COR-L47 (cell line): ENCODE data around the gene FBN1.

ENCODE experiments used
- DNase-seq: peaks from one replicate; lab custom pipeline; 2025; lab: John Stamatoyannopoulos, UW

FBN1 gene

DNA sequence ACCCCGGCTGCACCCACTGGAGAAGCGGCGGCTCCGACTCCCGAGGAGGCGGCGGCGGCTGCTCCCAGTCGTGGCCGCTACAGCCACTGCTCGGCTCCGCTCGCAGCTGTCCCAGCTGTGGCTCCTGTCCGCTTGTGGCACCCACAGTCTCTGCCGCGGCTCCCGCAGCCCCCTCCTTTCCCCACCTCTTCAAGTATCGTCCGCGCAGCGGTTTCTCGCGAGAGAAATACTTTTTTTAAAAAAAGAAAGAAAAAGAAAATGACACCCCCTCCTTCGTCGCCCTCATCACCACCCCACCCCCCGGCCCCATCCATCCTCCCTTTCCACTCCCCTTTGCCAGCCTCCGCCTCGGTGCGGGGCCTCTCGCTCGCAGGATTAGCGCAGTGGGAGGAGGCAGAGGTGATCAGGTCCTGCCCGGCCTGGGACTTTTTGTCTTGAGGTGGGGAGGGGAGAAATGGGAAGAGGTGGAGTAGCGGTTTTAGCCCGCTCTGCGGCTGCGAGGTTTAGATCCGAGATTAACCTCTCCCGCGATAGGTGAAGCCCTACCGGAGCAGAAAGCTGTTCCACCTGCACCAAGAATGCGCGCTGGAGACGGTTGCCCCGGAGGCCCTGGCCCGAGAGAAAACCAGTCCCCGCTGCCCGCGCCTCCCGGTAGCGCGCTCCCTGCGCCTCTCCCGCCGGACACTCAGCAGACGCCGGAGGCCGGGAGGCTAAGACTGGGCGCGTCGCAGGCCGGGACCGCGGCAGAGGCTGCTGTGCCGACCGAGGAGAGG lies at the start of gene FBN1:
Gene FBN1 (minus strand): TSS at position 152 of the 773 bp plus-strand sequence. CDS start 940 bp downstream, outside the sequence.
- DNase-seq: no peak

DNA sequence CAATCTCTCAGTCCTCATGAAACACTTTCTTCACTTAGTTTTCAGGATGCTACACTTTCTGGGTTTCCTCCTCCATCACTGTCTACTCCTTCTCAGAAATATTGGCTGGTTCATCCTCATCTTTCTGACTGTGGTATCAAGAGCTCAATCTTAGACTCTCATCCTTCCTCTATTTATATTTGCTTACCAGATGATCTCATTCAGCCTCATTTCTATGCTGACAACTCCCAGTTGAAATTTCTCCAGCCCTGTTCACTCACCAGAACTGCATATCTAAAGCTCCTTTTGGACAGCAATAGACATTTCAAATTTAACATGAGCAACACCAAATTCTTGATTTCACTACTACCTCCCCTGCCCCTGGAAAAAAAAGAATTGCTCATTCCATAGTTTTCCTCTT lies 48.0 kb upstream of the FBN1 start:
- DNase-seq: no peak

DNA sequence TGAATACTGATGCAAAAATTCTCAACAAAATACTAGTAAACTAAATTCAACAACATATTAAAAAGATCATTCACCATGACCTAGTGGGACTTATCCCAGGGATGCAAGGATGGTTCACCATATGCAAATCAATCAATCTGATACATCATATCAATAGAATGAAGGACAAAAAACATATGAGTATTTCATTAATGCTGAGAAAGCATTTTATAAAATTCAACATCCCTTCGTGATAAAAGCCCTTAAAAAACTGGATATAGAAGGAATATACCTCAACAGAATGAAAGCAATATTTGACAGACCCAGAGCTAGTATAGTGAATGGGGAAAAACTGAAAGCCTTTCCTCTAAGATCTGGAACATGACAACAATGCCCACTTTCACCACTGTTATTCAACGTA lies 43.0 kb upstream of the FBN1 start:
- DNase-seq: no peak

DNA sequence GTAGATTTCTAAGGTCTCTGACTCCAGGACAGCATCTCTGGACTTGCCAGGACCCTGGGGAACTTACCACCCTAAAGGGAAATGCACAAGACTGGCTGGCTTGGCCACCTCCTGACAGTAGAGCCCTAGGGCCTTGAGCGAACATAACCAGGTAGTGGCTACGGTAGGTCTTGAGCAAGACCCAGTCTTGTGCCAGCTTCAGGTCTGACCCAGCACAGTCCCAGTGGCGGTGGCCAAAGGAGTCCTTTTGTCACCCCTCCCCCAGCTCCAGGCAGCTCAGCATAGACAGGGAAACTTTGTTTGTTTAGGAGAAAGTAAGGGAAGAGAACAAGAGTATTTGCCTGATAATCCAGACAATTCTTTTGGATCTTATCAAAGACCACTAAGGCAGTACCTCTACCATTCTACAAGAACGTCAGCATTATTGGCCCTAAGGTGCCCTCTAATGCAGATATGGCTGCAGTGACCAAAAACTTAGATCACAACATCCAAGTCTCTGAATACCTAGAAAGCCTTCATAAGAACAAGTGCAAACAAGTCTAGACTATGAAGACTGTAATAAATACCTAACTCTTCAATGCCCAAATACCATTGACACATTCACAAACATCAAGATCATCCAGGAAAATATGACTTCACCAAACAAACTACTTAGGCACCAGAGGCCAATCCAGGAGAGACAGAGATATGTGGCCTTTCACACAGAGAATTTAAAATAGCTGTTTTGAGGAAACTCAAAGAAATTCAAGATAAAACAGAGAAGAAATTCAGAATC lies 38.7 kb upstream of the FBN1 start:
- no peak for DNase-seq

DNA sequence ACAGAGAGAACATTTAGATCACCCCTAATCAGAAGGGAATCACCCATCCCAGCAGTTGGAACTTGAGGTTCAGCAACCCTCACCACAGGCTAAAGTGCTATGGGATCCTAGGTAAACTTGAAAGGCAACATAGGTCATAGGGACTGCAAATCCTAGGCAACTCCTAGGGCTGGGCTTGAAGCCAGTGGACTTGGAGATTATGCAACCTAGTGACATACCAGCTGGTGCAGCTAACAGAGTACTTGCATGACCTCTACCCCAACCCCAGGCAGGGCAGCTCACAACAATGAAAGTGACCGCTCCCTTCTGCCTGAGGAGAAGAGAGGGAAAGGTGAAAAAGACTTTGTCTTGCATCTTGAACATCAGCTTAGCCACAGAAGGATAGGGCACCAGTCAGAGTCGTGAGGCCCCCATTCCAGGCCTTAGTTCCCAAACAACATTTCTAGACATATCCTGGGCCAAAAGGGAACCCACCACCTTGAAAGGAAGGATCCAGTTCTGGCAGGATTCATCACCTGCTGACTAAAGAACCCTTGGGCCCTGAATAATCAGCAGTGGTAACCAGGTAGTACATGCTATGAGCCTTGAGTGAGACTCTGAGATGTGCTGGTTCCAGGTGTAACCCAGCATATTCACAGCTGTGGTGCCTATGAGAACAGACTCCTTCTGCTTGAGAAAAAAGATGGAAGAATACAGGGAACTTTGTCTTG lies 37.6 kb upstream of the FBN1 start:
- no peak for DNase-seq

DNA sequence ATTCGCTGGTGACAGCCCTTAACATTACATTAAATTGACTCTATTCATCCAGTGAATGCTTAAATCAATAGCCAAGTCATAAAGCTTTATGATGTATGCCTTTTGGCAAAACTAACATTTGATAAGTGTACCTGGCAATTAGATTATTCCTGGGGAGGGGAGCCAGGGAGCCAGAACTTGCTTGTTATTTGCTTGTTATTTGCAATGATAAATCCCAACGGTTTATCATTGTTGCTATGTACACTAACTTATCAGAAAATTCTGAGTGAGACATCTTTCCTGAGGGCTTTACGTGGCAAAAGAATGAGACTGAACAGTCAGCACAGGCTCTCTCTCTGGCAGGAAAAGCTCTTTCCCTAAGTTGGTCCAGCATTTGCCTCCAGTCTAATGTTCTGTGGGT lies 35.8 kb upstream of the FBN1 start:
- DNase-seq: peak; percentile 7

DNA sequence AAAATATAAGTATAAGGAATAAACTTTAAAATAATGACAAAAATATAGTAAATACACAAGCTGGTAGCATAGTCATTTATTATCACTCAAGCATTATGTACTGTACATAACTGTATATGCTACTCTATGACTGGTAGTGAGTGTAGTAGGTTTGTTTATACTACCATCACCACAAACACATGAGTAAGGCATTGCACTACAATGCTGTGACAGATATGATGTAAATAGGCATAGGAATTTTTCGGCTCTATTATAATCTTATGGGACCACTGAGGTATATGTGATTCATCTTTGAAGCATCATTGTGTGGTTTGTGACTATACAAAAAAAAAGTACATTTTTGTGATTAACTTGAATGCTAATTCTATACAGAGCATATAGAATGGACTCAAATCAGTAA lies 35.3 kb upstream of the FBN1 start:
- DNase-seq: no peak

DNA sequence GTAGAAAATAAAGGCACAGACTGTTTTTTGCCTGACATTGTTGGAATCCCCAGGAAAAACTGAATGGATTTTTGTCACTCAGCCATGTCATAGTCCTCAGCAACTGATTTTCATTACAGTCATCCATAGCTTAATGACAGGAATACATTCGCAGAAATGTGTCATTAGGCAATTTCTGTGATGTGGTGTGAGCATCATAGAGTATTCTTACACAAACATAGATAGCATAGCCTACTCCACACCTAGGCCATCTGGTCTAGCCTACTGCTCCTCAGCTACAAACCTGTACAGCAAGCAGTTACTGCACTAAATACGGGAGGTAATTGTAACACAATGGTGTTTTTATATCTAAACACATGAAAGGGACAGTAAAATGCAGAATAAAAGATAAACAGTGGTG lies 34.4 kb upstream of the FBN1 start:
- DNase-seq: no peak

DNA sequence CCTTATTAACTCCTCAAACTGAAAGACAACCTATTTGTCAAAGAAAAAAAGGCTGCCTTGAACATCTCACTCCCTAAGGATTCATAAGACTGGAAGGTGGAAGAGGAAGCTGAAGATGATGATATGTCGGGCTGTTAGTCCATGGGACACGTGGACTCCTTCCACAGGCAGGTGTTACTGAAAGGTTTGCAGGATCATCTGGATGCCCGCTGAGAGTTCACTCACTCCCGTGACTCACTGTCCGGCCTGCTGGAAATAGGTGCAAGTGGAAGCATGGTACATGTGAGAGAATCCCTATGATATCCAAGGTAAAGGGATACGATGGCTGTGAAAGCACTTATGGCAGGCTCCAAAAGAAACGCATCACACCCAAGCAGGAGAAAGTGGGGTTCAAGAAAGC lies 33.3 kb upstream of the FBN1 start:
- DNase-seq: no peak

DNA sequence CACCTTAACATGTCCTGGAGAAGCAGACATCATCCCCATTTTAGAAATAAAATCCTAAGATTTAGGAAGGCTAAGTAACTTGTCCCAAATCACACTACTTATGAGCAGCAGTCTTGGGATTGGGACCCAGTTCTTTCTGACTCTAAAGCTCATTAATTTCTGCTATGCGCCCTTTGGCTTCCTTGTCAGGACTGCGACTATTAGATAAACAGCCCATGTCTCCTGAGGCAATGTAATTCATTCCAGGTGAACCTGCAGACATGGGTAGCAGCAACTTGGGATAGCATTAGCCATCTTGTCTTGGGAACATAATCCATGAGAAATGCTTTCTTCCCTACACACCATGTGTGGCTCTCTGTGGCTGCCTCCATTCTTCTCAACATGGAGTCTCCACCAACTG lies 32.3 kb upstream of the FBN1 start:
- DNase-seq: no peak

DNA sequence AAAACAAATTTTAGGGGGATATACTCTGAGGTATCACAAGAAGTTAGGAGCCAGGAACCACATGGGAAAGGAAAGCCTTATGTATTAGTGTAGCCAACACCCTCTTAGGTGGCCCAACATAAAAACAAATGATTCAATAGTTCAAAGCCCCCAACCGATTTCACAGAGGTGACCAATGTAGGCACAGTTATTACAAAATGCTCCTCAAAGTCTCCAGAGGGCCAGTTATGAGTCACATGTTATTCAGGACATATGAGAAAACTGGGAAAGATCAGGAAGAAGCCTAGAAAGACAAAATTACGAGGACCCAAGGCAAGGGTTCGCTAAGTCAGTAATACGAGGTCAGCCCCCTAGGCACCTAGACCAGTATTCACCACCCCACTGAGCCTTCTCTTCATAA lies 29.9 kb upstream of the FBN1 start:
- no peak for DNase-seq

DNA sequence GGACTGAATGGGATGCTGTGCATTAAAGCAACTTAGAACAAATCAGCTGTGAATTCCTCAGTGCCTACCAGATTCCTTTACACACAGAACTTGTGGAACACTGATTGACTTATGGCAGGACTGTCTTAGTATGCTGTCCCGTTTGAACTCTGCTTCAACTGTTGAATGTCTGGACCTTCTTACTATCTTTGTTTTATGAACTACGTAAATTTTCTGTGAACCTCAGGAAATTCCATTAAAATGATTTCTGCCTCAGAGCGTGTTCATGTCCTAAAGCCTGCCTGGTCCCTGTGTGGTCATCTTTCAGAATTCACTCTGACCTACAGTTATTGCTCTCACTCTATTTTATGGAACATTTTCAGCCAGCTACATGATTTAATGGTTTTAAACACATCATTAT lies 29.4 kb upstream of the FBN1 start:
- no peak for DNase-seq

DNA sequence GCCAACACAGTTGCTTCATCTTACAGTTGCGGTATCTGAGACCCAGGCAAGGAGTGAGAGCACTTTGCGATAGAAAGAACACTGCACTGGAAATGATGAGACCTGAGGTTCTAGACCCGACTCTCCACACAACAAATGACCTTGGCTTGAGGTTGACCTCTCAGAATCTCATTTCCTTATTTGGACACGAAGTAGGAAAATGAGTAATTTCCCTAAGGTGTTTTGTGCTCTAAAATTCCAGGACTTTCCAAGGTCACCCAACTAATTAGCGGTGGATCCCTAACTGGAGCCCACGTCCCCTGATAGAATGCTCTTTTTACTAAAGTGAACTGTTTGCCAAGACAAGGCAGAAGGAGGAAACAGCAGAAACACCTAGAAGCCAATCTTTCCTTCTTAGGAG lies 26.7 kb upstream of the FBN1 start:
- no peak for DNase-seq

DNA sequence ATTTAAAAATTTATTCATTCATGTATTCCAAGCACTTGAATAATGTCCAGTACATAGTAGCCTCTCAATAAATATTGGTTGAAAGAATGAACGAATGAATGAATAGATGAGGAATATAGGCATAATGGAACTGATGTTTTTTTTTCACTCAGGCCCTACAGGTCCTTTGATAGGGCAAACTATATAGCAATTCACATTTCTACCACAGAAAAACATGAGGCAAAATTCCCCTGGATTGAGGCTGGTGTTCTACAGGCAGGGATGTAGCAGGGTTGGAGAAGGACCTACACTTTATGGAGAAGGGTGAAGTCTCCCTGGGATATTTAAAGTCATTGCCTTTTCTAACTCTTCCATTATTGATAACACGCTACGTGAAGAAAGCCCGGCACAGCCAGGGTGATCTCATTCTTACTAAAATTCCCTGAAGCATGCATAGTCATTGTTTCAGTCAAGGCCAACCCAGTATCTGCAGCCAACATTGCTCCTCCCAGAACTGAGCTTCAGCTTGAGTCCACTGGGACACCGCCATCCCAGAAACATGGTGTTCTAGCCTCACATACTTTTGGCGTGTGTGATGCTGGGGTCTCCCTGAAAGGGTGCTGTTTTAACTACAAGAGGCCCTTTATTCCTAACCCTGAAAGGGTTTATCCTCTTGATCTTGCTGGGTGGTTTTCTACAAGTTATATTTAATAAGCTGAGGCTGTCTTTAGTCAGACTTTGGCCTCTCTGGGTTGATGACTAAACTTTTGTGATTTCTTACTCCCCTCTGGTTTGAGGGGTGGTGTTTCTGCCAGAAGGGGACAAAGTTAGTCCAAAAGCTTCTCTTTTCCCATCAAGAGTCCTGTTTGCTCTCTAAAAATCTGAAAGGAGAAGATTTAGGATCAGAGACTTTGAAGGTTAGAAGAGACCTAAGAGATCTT lies 25.9 kb upstream of the FBN1 start:
- no peak for DNase-seq

DNA sequence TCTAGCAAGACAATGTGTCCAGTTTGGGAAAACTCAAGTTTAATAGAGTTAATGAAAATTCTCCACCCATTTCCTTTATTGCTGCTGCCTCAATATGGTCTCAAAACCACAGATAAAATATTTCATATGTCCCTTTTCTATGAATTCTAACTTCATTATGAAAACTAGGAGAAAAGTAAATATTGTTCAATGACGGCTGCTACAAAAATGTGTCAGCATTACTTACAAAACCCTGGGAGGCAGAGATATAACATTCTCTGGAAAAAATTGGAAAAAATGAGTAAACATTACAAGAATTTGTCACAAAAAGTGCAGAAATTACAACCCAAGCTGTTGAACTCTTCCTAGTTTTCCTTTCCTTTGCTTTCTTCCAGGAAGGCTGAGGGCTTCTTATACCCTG lies 22.2 kb upstream of the FBN1 start:
- no peak for DNase-seq

DNA sequence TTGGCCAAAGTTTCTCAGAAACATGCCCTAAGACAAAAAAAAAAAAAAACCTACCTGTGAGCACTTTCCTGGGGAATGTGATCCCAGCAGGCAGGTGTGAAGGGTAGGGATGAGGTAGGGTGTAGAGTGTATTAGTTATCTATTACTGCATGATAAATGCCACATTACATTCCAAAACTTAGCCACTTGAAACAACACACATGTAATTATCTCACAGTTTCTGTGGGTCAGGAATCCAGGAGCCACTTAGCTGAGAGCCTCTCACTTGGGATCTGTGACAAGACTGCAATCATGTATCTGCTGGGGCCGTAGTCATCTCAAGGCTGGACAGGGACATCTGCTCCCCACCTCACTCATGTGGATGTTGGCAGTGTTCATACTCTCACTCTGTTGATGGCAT lies 18.9 kb upstream of the FBN1 start:
- no peak for DNase-seq

DNA sequence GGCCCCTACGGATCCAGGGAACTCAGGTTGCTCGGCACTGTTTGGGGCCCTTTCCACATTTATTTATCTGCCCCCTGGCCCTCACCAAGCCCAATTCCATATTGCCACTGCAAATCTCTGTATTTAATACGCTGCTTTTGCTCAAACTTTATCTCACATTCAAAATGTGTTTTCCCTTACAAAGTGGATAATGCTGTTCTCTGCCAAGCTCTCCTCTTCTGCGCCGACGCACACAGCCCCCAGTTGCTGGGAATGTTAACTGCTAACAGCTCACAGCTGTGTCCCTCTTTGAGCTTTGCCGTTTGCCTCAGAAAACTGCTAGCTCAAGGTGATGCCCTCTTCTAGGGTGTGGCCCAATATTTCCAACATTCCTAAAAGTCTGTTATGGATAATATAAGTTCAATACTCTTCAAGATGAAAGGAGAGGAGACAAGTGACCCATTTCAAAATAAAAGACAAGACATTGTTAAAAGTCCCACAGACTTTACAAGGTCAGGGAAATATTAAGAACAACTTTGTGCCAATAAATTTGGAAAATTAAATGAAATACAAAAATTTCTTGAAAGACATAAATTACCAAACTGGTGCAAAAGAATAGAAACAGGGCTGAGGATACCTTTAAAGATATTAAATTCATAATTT lies 12.6 kb upstream of the FBN1 start:
- DNase-seq: no peak

DNA sequence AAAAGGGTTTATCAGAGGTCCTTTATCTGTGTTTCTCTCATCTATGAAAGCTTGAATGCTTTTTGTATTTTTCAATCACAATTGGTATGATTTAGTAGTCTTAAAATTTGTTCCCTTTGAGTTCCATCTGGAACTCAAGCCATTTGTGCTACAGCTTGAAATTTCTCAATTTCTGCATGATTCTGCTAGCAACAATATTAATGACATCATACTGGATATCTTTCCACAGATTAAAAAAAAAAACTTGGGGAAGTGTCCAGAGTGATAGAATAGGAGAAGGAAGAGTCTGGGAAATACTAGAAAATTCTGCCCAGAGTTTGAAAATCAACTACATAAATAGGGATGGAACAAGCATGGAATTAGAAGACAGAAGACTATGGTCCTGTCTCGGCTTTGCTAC lies 9.3 kb upstream of the FBN1 start:
- no peak for DNase-seq

DNA sequence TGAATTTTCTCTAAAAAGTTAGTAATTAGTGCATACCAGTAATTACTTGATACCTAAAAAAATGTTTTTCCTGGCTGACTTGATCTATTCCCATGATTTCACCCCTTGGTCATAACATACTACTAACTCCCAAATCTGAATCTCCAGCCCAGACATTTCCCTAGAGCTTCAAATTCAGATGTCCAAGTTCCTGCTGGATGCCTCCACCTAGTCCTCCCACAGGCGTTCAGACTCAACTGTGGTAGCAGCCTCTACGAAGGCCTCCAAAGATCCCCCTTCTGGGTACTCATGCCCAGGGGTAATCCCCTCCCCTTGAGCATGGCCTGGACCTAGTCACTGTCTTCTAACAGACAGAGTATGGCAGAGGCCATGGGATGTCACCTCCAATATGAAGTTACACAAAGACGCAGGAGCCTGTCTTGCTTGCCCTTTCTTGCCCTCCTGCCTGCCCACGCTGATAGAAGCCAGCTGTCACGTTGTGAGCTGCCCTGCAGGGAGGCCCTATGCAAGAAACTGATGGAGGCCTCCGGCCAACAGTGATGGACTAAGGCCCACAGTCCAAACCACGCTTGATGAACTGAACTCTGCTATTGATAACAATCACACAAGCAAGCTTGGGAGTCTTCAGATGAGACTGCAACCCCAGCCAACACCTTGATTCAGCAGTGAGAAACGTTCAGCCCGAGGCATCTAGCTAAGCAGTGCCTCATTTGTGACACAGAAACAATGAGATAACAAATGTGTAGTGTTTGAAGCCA lies 8.6 kb upstream of the FBN1 start:
- no peak for DNase-seq

DNA sequence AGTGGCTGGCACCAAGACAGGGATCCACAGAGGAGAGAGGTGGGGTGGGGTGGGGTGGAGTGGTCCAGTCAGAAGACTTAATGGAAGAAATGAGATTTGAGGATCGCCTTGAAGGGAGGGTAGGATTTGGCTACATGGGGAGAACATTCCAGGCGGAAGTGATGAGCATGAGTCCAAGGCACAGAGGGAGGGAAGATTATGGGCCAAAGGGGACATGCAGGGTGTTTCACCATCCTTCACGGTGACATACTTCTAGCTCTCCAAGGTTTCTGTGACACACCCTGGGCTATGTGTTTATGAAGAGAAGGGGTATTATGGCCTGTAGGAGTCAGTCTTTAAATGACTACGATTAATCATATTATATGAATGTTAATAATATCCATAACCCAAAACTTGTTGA lies 7.7 kb upstream of the FBN1 start:
- DNase-seq: no peak
